ENCODE measurements around the gene ACBD5.

Gene ACBD5

GRCh38 chr10:27192284-27192683 lies 48.3 kb downstream of the ACBD5 start:
- TF ChIP-seq GATA3 (IDR thresholded peaks at IDR 0.05; ENCODE audit: low read depth, low read length): no peak
- TF ChIP-seq GATA2 (IDR thresholded peaks at IDR 0.05; ENCODE audit: low read depth, low read length): no peak

- no peak for TF ChIP-seq GATA3 (IDR thresholded peaks at IDR 0.05; ENCODE audit: low read depth, low read length)
- no peak for TF ChIP-seq GATA2 (IDR thresholded peaks at IDR 0.05; ENCODE audit: low read depth, low read length)
Observed at GRCh38 chr10:27190508-27190907, 50.1 kb downstream of the ACBD5 start.

- TF ChIP-seq GATA2 (IDR thresholded peaks at IDR 0.05; ENCODE audit: low read depth, low read length) (no peak), GATA3 (IDR thresholded peaks at IDR 0.05; ENCODE audit: low read depth, low read length) (no peak)
Observed at GRCh38 chr10:27188897-27189296, 51.7 kb downstream of the ACBD5 start.

- TF ChIP-seq GATA2 (IDR thresholded peaks at IDR 0.05; ENCODE audit: low read depth, low read length) (no peak), GATA3 (IDR thresholded peaks at IDR 0.05; ENCODE audit: low read depth, low read length) (no peak)
Observed at GRCh38 chr10:27188259-27188658, 52.3 kb downstream of the ACBD5 start.

- TF ChIP-seq GATA2 (IDR thresholded peaks at IDR 0.05; ENCODE audit: low read depth, low read length) (no peak), GATA3 (IDR thresholded peaks at IDR 0.05; ENCODE audit: low read depth, low read length) (no peak)
Observed at GRCh38 chr10:27169849-27170248, 70.7 kb downstream of the ACBD5 start.

GRCh38 chr10:27158421-27158820 lies 82.2 kb downstream of the ACBD5 start:
- TF ChIP-seq GATA2 (IDR thresholded peaks at IDR 0.05; ENCODE audit: low read depth, low read length) (no peak), GATA3 (IDR thresholded peaks at IDR 0.05; ENCODE audit: low read depth, low read length) (no peak)

GRCh38 chr10:27157150-27157549 lies 83.4 kb downstream of the ACBD5 start:
- no peak for TF ChIP-seq GATA3 (IDR thresholded peaks at IDR 0.05; ENCODE audit: low read depth, low read length)
- no peak for TF ChIP-seq GATA2 (IDR thresholded peaks at IDR 0.05; ENCODE audit: low read depth, low read length)

- no peak for TF ChIP-seq GATA3 (IDR thresholded peaks at IDR 0.05; ENCODE audit: low read depth, low read length)
- no peak for TF ChIP-seq GATA2 (IDR thresholded peaks at IDR 0.05; ENCODE audit: low read depth, low read length)
Observed at GRCh38 chr10:27155066-27155754, 85.4 kb downstream of the ACBD5 start, which contains the start of gene MASTL. Gene MASTL, plus strand, starts transcription at chr10:27155352. Its CDS starts 75 bp downstream, at chr10:27155427.

GRCh38 chr10:27153845-27154193 lies 86.8 kb downstream of the ACBD5 start:
- TF ChIP-seq GATA3 (IDR thresholded peaks at IDR 0.05; ENCODE audit: low read depth, low read length) (no peak), GATA2 (IDR thresholded peaks at IDR 0.05; ENCODE audit: low read depth, low read length) (no peak)

- TF ChIP-seq GATA3 (IDR thresholded peaks at IDR 0.05; ENCODE audit: low read depth, low read length): no peak
- no peak for TF ChIP-seq GATA2 (IDR thresholded peaks at IDR 0.05; ENCODE audit: low read depth, low read length)
Observed at GRCh38 chr10:27153329-27153728, 87.3 kb downstream of the ACBD5 start.

- TF ChIP-seq GATA2 (IDR thresholded peaks at IDR 0.05; ENCODE audit: low read depth, low read length) (no peak), GATA3 (IDR thresholded peaks at IDR 0.05; ENCODE audit: low read depth, low read length) (no peak)
Observed at GRCh38 chr10:27152687-27153086, 87.9 kb downstream of the ACBD5 start.

GRCh38 chr10:27150261-27150660 lies 90.3 kb downstream of the ACBD5 start:
- TF ChIP-seq GATA3 (IDR thresholded peaks at IDR 0.05; ENCODE audit: low read depth, low read length): no peak
- TF ChIP-seq GATA2 (IDR thresholded peaks at IDR 0.05; ENCODE audit: low read depth, low read length): no peak

GRCh38 chr10:27147701-27148100 lies 92.9 kb downstream of the ACBD5 start:
- no peak for TF ChIP-seq GATA3 (IDR thresholded peaks at IDR 0.05; ENCODE audit: low read depth, low read length)

GRCh38 chr10:27145937-27146336 lies 94.7 kb downstream of the ACBD5 start:
- TF ChIP-seq GATA2 (IDR thresholded peaks at IDR 0.05; ENCODE audit: low read depth, low read length) (no peak), GATA3 (IDR thresholded peaks at IDR 0.05; ENCODE audit: low read depth, low read length) (no peak)

All from SH-SY5Y (cell line).